OCI-M2 (cell line): ENCODE data around the gene NRSN1.
"Not testable (repeated sequence)": the region's sequence is repeated elsewhere in the genome, so short reads cannot be mapped to it uniquely, and the experiment has no call there.

Source experiments
- DNase-seq: peaks from one replicate; lab custom pipeline; 2025; ENCODE audit not compliant: unreplicated experiment; lab: John Stamatoyannopoulos, UW

The NRSN1 gene

DNA sequence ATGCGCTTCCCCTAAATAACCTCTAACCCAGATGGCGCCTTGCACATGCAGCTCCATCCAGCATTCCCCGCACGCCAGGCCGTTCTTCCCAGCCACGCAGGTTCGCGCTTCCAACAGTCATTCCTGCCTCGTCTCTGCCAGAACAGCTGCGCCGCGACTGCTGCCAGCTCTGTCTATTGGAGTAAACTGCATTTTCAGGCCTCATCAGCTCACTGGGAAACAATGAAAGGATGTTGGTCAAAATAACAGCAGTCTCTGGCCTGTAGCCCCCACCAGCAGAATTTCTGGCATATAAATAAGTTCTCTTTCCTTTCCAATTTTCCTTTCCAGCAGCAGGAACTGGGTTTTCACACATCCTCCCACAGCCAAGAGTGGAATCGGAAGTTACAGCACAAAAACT is 14.6 kb downstream of the NRSN1 start:
- DNase-seq: no peak

DNA sequence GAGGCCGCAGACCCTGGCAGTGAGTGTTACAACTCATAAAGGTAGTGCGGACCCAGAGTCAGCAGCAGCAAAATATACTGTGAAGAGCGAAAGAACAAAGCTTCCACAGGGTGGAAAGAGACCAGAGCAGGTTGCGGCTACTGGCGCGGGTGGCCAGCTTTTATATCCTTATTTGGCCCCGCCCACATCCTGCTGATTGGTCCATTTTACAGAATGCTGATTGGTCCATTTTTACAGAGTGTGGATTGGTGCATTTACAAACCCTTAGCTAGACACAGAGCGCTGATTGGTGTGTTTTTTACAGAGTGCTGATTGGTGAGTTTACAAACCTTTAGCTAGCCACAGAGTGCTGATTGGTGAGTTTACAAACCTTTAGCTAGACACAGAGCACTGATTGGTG is 16.7 kb downstream of the NRSN1 start:
- not testable (repeated sequence) for DNase-seq

DNA sequence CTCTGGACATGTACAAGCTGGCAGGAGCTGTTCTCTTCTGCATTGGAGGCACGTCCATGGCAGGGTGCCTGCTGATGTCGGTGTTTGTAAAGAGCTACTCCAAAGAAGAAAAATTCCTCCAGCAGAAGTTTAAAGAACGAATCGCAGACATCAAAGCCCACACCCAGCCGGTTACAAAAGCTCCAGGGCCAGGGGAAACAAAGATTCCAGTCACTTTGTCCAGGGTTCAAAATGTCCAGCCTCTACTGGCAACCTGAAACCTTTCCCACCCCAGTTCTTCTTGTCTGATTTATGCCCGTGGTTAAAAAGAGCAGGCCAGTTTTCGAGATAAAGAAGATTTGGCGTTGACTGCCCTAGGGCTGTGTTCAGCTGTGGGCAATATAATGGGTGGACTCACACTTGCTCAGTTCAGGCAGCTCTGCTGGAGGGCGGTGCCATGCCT is 19.7 kb downstream of the NRSN1 start:
- DNase-seq: no peak

DNA sequence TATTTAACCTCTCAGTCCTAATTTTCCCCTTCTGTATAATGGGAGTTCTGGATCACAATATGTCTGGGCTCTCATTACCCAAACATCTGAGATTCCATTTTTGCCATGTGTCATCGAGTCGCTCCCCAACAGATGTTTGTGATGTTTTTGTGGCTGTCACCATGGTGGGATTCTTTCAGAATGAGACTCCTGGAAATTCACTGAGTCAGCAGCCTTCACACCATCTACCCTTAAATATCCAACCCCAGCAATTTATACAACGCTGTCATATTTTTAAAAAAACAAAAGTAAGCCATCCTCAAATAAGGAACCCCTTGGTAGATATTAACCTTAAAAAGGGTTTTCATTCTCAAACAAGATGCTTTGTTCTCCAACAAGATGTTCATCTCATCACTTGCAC is 20.9 kb downstream of the NRSN1 start:
- DNase-seq: no peak

DNA sequence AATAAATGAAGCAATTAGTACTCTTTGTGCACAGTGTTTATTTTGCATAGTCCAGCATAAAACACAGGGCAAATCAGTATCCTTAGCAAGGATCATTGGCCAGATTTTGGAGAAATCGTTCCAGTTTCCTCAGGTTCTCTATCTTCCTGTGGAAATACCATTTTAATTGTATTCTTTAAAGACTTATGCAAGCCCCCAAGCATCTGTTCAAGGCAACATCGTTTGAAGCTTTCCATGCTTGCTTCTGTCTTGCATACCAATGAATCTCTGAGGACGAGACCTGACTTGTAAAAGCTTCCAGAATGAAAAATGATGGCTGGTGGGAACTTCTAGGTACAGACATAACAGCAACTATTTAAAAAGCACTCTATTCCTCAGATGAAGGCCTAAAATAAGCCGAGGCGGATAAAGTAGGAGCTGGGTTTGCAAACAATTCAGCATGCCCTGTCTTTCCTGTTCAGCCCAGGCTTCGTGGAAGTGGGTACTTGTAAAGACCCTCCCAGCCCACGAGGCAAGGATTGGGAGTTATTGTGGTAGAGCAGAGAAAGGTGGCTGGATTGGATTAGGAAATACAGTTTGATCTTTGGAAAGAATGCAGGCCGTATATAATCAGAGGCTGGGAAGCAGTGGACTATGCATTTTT is 21.6 kb downstream of the NRSN1 start:
- no peak for DNase-seq

DNA sequence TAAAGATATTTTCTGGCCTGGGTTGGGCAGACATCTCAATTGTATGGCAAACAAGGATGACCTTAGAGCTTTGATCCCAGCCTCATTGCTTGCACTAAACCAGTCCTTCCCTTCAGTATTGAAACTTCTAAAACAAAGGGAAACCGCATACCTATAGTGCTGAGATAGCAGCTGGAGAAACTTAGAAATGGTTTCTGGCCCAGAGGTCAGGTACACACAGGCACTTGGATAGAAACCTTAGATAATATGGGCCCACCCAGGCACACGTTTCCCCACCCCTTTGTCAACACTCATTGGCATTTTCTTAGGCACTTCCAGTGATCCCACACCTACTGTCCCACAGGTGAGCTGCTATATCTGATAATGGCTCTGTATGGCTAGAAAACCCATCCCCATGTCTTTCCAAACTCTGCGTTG is 22.1 kb downstream of the NRSN1 start:
- no peak for DNase-seq

DNA sequence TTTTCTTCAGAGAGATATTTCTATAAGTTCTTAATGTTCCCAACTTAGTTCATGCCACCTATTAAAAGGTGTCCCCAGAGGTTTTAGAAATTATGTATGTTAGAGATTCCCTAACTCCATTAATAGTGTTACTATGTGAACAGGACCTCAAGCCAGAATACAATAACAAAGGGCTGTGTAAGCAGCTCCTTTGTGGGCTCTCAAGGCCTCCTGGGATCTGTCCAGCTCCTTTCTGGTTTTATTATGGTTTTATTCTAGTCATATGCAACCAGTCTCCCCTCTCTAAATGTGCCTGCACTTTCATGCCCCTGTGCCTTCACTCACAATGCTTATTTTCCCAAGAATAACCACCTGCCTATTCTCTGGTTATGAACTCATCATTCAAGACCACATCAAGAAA is 22.7 kb downstream of the NRSN1 start:
- DNase-seq: no peak

DNA sequence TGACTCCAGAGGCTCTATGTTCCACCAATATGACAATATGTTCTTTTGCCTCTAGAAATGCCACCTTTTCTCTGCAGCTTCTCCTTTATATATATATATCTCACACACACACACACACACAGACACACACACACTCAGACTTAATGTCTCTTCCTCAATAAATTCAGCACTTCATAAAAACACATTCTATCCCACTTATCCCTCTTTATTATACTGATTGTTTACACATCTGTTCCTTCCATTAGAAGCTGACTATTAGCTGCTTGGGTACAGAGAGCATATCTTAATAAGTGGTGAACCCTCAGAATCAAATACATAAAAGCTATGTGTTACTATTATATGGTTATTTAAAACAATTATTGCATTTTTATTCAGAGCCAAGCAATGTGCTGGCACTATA is 23.3 kb downstream of the NRSN1 start:
- no peak for DNase-seq

DNA sequence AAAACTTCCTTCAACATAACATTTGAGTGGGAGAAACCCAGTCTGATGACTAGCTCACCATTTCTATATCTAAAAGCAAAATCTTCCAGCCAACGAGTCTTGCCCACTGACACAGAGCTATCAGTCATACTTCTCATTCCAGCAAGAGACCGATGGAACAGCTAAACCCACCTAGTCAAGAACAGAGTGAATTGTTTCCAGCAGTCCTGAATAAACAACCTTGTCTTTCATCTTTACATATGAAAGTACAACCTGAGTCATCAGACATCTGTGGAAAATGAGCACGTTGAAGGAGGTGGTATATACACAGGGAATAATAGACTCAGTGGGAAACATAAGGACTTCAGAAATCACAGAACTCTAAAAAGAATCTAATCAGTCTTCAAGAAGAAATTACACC is 23.8 kb downstream of the NRSN1 start:
- no peak for DNase-seq

DNA sequence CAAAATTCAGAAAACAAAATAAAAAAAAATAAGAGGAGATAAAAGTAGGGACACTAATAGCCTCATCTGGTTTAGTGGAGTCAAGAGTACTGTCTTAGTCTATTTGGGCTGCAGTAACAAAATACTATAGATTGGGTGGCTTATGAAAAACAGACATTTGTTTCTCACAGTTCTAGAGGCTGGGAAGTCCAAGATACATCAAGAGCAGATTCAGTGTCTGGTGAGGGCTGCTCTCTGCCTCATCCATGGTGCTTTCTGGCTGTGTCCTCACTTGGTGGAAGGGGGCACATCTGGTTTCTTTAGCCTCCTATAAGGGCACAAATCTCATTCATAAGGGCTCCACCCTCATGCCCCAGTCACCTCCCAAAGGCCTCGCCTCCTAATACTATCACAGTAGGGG is 26.0 kb downstream of the NRSN1 start:
- no peak for DNase-seq

DNA sequence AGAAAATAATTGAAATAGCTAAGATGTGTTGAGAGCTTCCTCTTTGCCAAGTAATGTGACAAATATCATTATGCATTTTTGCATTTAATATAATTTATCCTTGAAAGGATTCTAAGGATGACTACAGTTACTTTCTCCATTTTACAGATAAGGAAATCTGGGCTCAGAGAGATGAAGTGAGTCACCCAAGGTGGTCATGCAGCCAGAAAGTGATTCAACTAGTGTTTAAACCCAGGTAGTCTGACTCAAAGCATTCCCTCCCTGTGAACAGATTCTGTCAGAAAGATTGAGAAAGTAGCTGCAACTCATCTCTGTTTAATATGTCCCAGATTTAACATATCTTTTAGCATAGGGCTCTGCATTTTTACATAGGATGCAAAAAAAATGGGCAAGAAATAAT is 28.1 kb downstream of the NRSN1 start:
- no peak for DNase-seq

DNA sequence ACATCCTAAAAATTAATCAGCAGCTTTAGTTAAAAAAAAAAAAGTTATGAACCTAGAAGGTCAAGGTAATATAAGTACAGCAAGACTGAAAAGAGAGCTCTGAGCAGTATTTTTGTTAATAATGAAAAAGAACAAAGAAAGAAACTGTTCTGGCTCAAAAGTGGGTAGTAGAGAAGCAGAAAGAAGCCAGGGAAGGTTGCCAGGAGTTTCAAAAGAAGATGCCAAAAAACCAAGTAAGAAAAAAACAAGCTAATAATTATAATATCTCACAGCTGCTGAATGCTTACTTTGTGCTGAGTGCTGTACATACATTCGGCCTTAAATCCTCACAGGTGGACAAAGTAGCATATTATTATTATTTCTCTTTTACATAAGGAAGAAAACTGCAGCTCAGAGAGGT is 31.9 kb downstream of the NRSN1 start:
- no peak for DNase-seq

DNA sequence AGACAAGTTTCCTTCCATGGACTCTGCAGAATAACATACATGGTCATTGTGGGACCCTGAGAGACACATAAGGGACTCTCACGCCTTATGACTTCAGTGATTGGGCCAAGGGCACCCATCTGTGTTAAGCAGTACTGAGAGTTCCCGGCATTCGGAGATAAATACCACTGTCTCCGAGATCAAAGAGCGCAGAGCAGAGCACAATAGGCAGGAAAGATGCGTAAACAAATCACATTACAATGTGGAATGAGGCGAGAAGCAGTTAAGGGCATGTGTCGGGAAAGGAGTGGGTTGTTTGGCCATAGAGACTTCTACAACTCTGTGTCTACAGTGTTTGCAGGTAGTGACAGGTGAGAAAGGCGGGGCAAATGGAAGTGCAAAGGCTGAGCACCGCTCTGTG is 57.6 kb downstream of the NRSN1 start:
- DNase-seq: no peak

DNA sequence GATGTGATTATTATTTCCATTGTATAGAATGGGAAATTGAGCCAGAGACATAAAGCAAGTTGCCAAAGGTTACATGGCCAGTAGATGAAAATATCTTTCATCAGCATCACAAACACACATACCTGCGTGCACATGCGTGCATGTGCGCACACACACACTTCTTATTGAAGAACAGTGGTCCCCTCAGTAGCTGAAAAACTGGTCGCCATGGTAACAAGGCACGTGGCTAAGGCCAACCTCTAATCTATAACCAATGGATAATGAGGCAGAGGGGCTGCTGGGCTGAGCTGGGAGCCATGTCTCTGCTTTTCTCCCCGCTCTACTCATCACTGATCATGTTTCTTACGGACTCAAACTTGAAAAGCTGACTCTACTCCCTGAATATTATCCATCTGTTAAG is 60.3 kb downstream of the NRSN1 start:
- no peak for DNase-seq

DNA sequence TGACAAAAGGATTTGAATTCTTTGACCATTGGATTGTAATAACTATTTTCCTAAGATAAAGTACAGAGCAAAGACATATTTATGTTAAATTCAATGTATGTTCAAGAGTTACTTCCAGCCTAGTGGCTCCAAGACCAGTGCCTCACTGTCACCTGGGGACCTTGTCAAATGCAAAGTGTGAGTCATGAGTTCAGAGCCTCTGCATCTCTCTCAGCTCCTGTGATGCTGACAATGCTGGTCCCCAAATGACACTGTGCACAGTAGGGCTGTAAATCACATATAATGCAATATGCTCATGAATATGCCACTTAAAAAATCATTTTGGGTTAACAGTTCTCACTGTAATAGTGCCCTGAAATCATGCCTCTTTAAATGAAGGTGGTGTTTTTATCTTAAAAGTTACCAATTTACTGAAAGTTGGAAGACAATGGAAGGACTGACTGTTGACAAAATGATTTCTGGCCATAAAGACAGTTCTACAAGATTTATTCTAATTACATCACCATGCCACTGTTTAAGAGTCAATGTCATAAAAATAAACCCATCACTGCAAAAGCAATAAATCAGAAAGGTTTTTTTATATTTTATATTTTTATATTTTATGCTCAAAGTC is 62.1 kb downstream of the NRSN1 start:
- no peak for DNase-seq

DNA sequence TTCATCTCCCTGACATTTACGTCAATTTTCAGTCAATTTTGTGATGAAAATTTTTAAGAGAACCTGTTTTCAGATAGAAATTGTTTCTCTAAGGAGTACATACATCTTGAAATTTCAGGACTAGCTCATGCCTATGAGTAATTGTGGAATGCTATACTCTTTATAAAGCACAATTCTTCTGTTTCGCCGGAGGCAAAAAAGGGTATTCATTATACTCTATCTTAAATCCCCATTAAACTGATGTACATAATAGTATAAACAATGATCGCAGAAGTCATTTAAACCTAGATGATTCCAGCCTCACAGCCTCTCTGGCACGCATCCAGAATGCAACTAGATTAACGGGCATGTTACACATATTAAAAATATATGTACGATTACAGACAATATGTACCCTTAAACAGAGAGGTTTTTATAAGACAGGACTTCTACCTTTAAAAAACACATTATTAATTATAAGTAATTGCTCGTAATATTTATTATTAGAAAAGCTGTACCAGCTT is 62.6 kb downstream of the NRSN1 start:
- DNase-seq: no peak

DNA sequence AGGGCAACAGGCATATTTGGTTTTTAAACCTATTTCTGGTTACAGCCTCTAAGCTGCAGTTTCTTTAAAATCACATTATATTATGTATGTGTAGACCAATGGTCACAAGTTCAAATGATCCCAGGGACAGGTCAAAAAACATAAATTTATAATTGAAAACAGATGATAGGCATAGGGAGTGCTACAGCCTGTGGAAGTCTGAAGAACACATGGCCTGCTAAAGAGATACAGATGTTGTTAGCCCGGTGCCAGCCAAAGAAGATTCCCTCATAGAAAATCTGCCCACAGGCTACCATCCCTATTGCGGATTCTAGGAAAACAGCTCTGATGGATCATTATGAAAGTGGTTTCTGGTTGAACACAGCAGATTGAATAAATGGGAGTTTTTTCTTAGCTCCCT is 65.3 kb downstream of the NRSN1 start:
- DNase-seq: no peak

DNA sequence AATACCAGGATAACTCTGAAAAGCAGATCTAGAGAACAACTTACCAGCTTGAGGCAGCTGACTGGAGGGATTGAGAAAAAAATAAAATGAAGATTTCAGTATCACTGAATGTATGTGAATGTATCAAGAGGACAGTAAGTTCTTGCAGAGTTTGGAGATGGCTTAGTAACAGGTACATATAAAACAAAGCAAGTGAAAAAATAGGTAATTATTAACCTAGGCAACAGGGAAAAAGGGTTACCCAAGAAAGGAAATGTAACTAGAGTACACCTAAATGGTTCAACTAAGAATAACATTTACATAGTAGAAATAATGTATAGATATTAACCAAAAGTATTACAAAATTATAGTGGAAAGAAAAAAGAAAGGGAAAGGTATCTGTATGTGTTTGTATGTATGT is 67.3 kb downstream of the NRSN1 start:
- no peak for DNase-seq

DNA sequence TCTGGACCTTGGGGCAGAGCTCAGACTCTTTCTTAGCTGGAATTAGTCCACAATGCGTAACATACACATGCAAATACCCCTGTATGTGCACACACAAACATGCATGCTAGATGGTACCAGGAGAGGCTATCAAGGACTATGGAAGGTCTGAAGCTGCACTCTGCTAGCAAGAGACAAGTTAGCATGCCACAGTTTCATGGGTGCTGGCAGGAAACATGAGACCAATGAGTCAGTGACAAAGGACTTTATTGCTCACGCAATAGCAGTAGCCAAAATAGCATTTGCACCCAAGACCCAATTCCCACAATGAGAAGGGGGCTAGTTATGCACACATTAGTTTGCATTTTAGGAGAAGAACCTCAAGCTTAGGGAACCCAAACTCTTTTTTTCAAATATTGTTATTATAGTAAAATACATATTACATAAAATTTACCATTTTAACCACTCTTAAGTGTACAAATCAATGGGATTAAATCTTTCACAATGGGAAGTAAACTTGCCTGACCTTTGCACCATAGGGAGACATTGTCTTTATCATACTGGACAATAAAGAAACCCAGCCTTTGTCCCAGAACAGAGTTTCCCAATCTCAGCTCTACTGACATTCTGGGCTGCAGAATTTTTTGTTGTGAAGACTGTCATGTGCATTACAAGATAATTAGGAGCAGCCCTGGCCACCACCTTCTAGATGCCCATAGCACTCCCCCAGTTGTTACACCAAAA is 69.1 kb downstream of the NRSN1 start:
- DNase-seq: no peak

DNA sequence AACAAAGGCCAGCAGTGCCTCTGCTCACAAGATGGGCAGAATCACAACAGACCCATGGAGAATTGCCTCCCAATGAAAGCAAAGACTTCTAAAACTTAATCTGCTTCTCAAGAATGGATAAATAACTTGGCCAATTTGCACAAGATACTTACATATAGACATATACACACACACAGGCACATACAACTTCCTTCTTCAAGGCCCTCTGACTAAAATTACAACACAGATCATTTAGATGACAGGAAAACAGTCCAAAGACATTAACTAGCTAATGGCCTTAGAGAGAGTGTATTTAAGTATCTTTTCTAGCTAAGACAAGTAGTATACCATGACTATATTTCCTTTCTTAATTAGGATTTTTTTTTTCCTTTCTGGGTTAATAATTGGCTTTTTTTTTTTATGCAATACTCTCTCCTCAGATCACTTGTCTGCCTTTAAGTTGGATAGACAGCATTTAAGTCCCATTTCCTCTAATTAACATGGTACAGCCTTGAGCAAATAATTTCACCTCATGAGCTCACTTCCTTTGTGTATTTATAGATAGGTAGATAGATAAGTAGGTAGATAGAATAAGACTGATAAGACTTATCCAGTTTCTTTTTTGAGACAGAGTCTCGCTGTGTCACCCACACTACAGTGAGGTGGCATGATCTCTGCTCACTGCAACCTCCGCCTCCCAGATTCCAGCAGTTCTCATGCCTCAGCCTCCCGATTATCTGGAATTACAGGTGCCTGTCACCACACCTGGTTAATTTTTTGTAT is 70.0 kb downstream of the NRSN1 start:
- DNase-seq: no peak
